Panc1 (cell line): ENCODE measurements around the gene HEPACAM. TPM values are rescaled to one million over a fixed set of nuclear protein-coding genes. Genes with fewer than 3 reads are reported as not detected.

Experiments
- ATAC-seq: fragments of 200-7000 bp; cut with Tn5 transposase; 2 replicates; pipeline ENCODE4 v1.9.1; 2020; ENCODE audit warnings: mild to moderate bottlenecking, moderate library complexity
- BruUV-seq: library from RNA; stranded (reverse); fragments of 400-500 nt; replicated peaks from 2 replicates; lab custom pipeline; 2021; lab: Mats Ljungman, UMichigan
- CTCF ChIA-PET: fragments of 300-600 bp; sonication (Branson Sonifier 250); formaldehyde crosslinking; loops from one replicate; lab custom pipeline; 2022; ENCODE audit warnings: antibody characterized with exemption; lab: Charles Lee
- POLR2A ChIA-PET: fragments of 300-600 bp; sonication (Branson Sonifier 250); formaldehyde crosslinking; loops from one replicate; lab custom pipeline; 2022; ENCODE audit warnings: antibody characterized with exemption; lab: Charles Lee
- DNase-seq: peaks from one replicate; pipeline ENCODE4 v3.0.0-alpha.2; 2010; ENCODE audit warnings: low read depth, low spot score
- H3K27ac ChIP-seq: 2 replicates; pipeline ENCODE4 v1.5.1; 2011; ENCODE audit warnings: mild to moderate bottlenecking, low read length, inconsistent platforms
- H3K27me3 ChIP-seq: fragments of 200-500 bp; sonication (Bioruptor generic); 2 replicates; pipeline ENCODE4 v1.6.0; 2014; ENCODE audit warnings: low read length, inconsistent platforms; ENCODE audit not compliant: control insufficient read depth, insufficient read depth
- H3K36me3 ChIP-seq: fragments of 200-500 bp; sonication (Bioruptor generic); 2 replicates; pipeline ENCODE4 v1.5.1; 2014; ENCODE audit warnings: inconsistent platforms, mild to moderate bottlenecking, low read length, moderate library complexity; ENCODE audit not compliant: control insufficient read depth, insufficient read depth
- H3K4me1 ChIP-seq: 2 replicates; pipeline ENCODE4 v1.5.1; 2011; ENCODE audit warnings: inconsistent platforms, mild to moderate bottlenecking, low read length, moderate library complexity; ENCODE audit not compliant: control insufficient read depth, insufficient read depth
- H3K4me3 ChIP-seq, 2 experiments: 2 replicates each; pipeline ENCODE4 v1.5.1; 2011 to 2012; ENCODE audit warnings: low read depth in 2 of 2, low read length in 2 of 2, mild to moderate bottlenecking in 2 of 2, inconsistent platforms in 1 of 2, moderate library complexity in 1 of 2
- H3K9me3 ChIP-seq: fragments of 200-500 bp; sonication (Bioruptor generic); 2 replicates; pipeline ENCODE4 v1.5.1; 2014; ENCODE audit warnings: low read depth, mild to moderate bottlenecking, inconsistent platforms, low read length, moderate library complexity; ENCODE audit not compliant: control insufficient read depth, insufficient read depth
- POLR2AphosphoS5 ChIP-seq: IDR thresholded peaks from 2 replicates; pipeline ENCODE4 v1.6.1; 2012; ENCODE audit warnings: mild to moderate bottlenecking, low read depth, low read length, moderate library complexity
- SIN3A ChIP-seq: IDR thresholded peaks from 2 replicates; pipeline ENCODE4 v1.6.1; 2012; ENCODE audit warnings: low read depth, mild to moderate bottlenecking, low read length, moderate library complexity, borderline replicate concordance; ENCODE audit not compliant: insufficient read depth
- TCF7L2 ChIP-seq: IDR thresholded peaks from 2 replicates; pipeline ENCODE4 v1.6.1; 2011; ENCODE audit warnings: mild to moderate bottlenecking, low read depth, low read length, inconsistent platforms
- in situ Hi-C: cut with HindIII; loops from 2 replicates; pipeline ENCODE4 v1.10.0; 2016; ENCODE audit warnings: low sequenced_read_pairs, low pct_unique_long_range_greater_than_20kb
- intact Hi-C: fragments of 100-400 bp; cut with micrococcal nuclease; formaldehyde crosslinking; loops from one replicate; pipeline ENCODE4 v1.10.0; 2022; ENCODE audit not compliant: unreplicated experiment
- total RNA-seq: library from RNA; stranded (reverse); gene quantifications from one replicate; pipeline ENCODE4 v1.2.1, GENCODE V29; 2021; ENCODE audit not compliant: unreplicated experiment
- TF ChIP-seq, protein P1 (sequence below): fragments of 450-650 bp; IDR thresholded peaks from 2 replicates; pipeline ENCODE4 v1.5.1; 2017; ENCODE audit warnings: mild to moderate bottlenecking
- TF ChIP-seq, protein P2 (sequence below), 2 experiments: IDR thresholded peaks; 2 replicates each; pipeline ENCODE4 v1.6.1; 2011 to 2012; ENCODE audit warnings: low read depth in 2 of 2, control low read depth in 1 of 2, low read length in 1 of 2, mild to moderate bottlenecking in 1 of 2, moderate library complexity in 1 of 2; ENCODE audit not compliant: insufficient read depth in 1 of 2

Gene HEPACAM
- total RNA-seq, 1 experiment from 2014 or later, result not detected

DNA sequence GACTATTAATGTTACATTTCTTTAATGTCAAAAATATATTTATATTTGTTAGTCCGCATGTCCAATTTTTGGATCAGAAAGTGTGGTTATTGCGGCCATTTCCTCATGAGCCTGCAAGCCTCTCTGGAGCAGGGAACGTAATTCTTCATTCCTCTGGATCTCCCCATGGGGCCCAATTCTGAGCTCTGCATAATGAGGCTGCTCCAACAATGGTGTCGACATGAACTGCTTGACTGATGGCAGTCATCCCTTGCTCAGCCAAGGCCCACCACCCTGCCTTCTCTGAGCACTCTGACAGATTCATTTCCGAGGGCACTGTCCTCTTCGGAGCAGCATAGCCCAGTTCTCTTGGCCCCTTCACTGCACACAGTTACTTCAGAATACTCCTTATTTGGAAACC is 3.1 kb upstream of the HEPACAM start:
- ATAC-seq, result no peak

DNA sequence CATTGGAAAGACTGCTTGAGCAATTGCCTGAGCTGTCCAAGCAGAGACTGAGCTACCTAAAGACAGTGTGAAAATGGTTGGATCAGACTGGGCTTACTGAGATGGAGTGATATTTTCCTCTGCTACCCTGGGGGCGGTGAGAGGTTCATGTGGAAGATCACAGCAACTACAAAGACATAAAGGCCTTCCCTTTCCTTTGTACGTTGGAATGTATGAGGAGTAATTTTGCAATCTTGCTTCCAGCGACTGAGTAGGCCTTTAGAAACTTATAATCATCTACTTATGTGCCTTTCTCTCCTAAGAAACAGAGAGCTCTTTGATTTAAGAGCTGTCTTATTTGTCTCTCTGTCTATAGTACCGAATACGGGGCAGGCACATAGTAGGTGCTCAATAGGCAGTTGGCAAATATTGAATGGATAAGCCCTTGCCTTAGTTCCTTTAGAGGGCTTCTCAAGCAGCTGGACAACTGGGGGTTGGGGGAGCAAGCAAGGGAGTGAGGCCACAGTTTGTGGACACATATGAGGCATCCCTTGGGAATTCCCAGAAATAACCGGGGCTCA is 2.4 kb upstream of the HEPACAM start:
- TF ChIP-seq POLR2AphosphoS5, result no peak
- no peak for TF ChIP-seq TCF7L2
- TF ChIP-seq SIN3A, result no peak
- TF ChIP-seq, protein P1, sequence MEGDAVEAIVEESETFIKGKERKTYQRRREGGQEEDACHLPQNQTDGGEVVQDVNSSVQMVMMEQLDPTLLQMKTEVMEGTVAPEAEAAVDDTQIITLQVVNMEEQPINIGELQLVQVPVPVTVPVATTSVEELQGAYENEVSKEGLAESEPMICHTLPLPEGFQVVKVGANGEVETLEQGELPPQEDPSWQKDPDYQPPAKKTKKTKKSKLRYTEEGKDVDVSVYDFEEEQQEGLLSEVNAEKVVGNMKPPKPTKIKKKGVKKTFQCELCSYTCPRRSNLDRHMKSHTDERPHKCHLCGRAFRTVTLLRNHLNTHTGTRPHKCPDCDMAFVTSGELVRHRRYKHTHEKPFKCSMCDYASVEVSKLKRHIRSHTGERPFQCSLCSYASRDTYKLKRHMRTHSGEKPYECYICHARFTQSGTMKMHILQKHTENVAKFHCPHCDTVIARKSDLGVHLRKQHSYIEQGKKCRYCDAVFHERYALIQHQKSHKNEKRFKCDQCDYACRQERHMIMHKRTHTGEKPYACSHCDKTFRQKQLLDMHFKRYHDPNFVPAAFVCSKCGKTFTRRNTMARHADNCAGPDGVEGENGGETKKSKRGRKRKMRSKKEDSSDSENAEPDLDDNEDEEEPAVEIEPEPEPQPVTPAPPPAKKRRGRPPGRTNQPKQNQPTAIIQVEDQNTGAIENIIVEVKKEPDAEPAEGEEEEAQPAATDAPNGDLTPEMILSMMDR, result no peak
- TF ChIP-seq, protein P2, sequence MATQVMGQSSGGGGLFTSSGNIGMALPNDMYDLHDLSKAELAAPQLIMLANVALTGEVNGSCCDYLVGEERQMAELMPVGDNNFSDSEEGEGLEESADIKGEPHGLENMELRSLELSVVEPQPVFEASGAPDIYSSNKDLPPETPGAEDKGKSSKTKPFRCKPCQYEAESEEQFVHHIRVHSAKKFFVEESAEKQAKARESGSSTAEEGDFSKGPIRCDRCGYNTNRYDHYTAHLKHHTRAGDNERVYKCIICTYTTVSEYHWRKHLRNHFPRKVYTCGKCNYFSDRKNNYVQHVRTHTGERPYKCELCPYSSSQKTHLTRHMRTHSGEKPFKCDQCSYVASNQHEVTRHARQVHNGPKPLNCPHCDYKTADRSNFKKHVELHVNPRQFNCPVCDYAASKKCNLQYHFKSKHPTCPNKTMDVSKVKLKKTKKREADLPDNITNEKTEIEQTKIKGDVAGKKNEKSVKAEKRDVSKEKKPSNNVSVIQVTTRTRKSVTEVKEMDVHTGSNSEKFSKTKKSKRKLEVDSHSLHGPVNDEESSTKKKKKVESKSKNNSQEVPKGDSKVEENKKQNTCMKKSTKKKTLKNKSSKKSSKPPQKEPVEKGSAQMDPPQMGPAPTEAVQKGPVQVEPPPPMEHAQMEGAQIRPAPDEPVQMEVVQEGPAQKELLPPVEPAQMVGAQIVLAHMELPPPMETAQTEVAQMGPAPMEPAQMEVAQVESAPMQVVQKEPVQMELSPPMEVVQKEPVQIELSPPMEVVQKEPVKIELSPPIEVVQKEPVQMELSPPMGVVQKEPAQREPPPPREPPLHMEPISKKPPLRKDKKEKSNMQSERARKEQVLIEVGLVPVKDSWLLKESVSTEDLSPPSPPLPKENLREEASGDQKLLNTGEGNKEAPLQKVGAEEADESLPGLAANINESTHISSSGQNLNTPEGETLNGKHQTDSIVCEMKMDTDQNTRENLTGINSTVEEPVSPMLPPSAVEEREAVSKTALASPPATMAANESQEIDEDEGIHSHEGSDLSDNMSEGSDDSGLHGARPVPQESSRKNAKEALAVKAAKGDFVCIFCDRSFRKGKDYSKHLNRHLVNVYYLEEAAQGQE (IDR thresholded peaks at IDR 0.05; ENCODE audit: insufficient read depth in 1 of 2, low read depth in 2 of 2, low read length in 1 of 2), result no peak
- Histone ChIP-seq H3K9me3 (no peaks in the 10 kb centered on the region), H3K27ac (no peak overlapping the region), H3K4me3 (no peak overlapping the region), H3K27me3 (peaks cover 24% of the 10 kb centered on the region), H3K36me3 (no peaks in the 10 kb centered on the region), H3K4me1 (no peaks in the 10 kb centered on the region)
- in situ Hi-C loops (no loop called here), intact Hi-C loops (no loop called here)
- DNase-seq (no peak), ATAC-seq (no peak)
- POLR2A ChIA-PET, result no interaction called here
- CTCF ChIA-PET, result no interaction called here
- BruUV-seq, result no TSS peak

More for the DNA sequence above, 3.1 kb upstream of the HEPACAM start:
- CTCF ChIA-PET, result no interaction called here
- POLR2A ChIA-PET, result interaction anchor here (0.7 kb wide), 1 partner anchor 175 kb away, joined by 5 read pairs; no protein-coding TSS in a partner anchor
- no peak overlapping the region for H3K4me3 ChIP-seq
- intact Hi-C loops, result no loop called here
- no peaks in the 10 kb centered on the region for H3K4me1 ChIP-seq
- in situ Hi-C loops, result no loop called here
- no peaks in the 10 kb centered on the region for H3K36me3 ChIP-seq
- no peak for DNase-seq
- peaks cover 24% of the 10 kb centered on the region for H3K27me3 ChIP-seq
- no peak overlapping the region for H3K27ac ChIP-seq
- no TSS peak for BruUV-seq
- no peaks in the 10 kb centered on the region for H3K9me3 ChIP-seq
- TF ChIP-seq, protein P1, result no peak
- TF ChIP-seq SIN3A, result no peak
- TF ChIP-seq POLR2AphosphoS5, result no peak
- TF ChIP-seq, protein P2 (IDR thresholded peaks at IDR 0.05; ENCODE audit: insufficient read depth in 1 of 2, low read depth in 2 of 2, low read length in 1 of 2), result no peak
- no peak for TF ChIP-seq TCF7L2
